ENCODE measurements around the gene PDE9A.

- TF ChIP-seq, protein P1, sequence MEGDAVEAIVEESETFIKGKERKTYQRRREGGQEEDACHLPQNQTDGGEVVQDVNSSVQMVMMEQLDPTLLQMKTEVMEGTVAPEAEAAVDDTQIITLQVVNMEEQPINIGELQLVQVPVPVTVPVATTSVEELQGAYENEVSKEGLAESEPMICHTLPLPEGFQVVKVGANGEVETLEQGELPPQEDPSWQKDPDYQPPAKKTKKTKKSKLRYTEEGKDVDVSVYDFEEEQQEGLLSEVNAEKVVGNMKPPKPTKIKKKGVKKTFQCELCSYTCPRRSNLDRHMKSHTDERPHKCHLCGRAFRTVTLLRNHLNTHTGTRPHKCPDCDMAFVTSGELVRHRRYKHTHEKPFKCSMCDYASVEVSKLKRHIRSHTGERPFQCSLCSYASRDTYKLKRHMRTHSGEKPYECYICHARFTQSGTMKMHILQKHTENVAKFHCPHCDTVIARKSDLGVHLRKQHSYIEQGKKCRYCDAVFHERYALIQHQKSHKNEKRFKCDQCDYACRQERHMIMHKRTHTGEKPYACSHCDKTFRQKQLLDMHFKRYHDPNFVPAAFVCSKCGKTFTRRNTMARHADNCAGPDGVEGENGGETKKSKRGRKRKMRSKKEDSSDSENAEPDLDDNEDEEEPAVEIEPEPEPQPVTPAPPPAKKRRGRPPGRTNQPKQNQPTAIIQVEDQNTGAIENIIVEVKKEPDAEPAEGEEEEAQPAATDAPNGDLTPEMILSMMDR (IDR thresholded peaks at IDR 0.05): no peak
- TF ChIP-seq EP300 (IDR thresholded peaks at IDR 0.05) (no peak), POLR2A (IDR thresholded peaks at IDR 0.05) (no peak)
Observed at GRCh38 chr21:42613756-42614155, 39.7 kb upstream of the PDE9A start.
